Measurements from ENCODE around the gene LSS. TPM values are rescaled to one million over a fixed set of nuclear protein-coding genes. Genes with fewer than 3 reads are reported as not detected.

LSS gene
- total and polyA plus RNA-seq, 10 of the 15 experiments (the other 5 are each of a cell fraction or from before 2014, with no cell fraction given): 2.9 to 82.4 (median 27.5) TPM

GRCh38 chr21:46255166-46255565 is 26.6 kb upstream of the LSS start (continued):
- no peak for TF ChIP-seq E2F8 (IDR thresholded peaks at IDR 0.05; ENCODE audit: low read depth, partially characterized antibody)
- TF ChIP-seq BRCA1 (IDR thresholded peaks at IDR 0.05; ENCODE audit: low read depth, low read length): no peak
- TF ChIP-seq WRNIP1 (IDR thresholded peaks at IDR 0.05; ENCODE audit: borderline replicate concordance, low read depth, low read length): no peak

- POLR2A ChIA-PET: interaction anchor here (0.9 to 1.7 kb wide), 5 partner anchors 13 to 247 kb away, joined by 3 to 9 read pairs (median 4); no protein-coding TSS in a partner anchor
- TF ChIP-seq PKNOX1 (IDR thresholded peaks at IDR 0.05): no peak
- peak; percentile 67 for TF ChIP-seq RUNX3 (IDR thresholded peaks at IDR 0.05; ENCODE audit: low read length)
- TF ChIP-seq ZNF687 (IDR thresholded peaks at IDR 0.05): peak; percentile 16
- no peak for TF ChIP-seq ZNF592 (IDR thresholded peaks at IDR 0.05)
Observed at GRCh38 chr21:46254208-46254975, 25.8 kb upstream of the LSS start.

More at GRCh38 chr21:46254208-46254975, 25.8 kb upstream of the LSS start:
- Histone ChIP-seq H3K9me3 (replicated peaks; ENCODE audit: control insufficient read depth, insufficient read depth, low read length) (no peaks in the 10 kb centered on the region; the same call in 2 of the 3 replicates), H3K4me2 (ENCODE audit: control insufficient read depth, insufficient read depth) (no peak overlapping the region), H3K4me1 (ENCODE audit: control insufficient read depth, insufficient read depth, low read length) (peaks cover 15% of the 10 kb centered on the region), H2AFZ (ENCODE audit: control insufficient read depth, low read depth, low read length) (no peak overlapping the region), H3K36me3 (ENCODE audit: control insufficient read depth in 2 of 2, insufficient read depth in 2 of 2, low read length in 1 of 2) (peaks cover 38 to 53% of the 10 kb centered on the region in 2 experiments), H3K27ac (ENCODE audit: control insufficient read depth, insufficient read depth) (peak overlapping the region; percentile 55), H3K9ac (ENCODE audit: control insufficient read depth, insufficient read depth, low read length) (no peak overlapping the region), H3K27me3 (replicated peaks in 1 of 2; ENCODE audit: control insufficient read depth in 2 of 2, insufficient read depth in 2 of 2, low read length in 1 of 2) (no peaks in the 10 kb centered on the region), H3K79me2 (ENCODE audit: control insufficient read depth, insufficient read depth, low read length) (no peaks in the 10 kb centered on the region), H4K20me1 (ENCODE audit: control insufficient read depth, insufficient read depth) (no peaks in the 10 kb centered on the region), H3K4me3 (no peak overlapping the region)
- no TSS peak for BruUV-seq (replicated peaks)
- DNase-seq (ENCODE audit: low read depth, low spot score) (peak; percentile 48), ATAC-seq (peak; percentile 85), FAIRE-seq (no peak)
- 60% methylated on average over 12 of the region's 12 CpGs for WGBS (ENCODE audit: insufficient coverage, insufficient replicate concordance, low lambda C conversion rate, missing lambda C conversion rate)
- ChIA-PET CTCF (interaction anchor here (0.9 to 6.3 kb wide), 8 partner anchors 24 to 148 kb away, joined by 3 to 59 read pairs (median 6); partner anchors contain the start of genes LSS, MCM3AP and YBEY), SMC1A (ENCODE audit: uncharacterized antibody, unreplicated experiment) (interaction anchor here (0.6 to 1.9 kb wide), 7 partner anchors 8 to 71 kb away, joined by 3 to 15 read pairs (median 3); no protein-coding TSS in a partner anchor), RAD21 (ENCODE audit: unreplicated experiment) (interaction anchor here (0.9 to 3.5 kb wide), 7 partner anchors 20 to 111 kb away, joined by 3 to 19 read pairs (median 8); partner anchors contain the start of genes LSS, MCM3AP and YBEY)
- in situ Hi-C loops (cut with MboI): no loop called here
- intact Hi-C loops (cut with micrococcal nuclease; ENCODE audit: unreplicated experiment): loop anchor here (2.0 to 5.0 kb wide), 2 partner anchors 30 to 68 kb away; partner anchors contain the start of genes C21orf58, MCM3AP and PCNT

Measured in GM12878 (cell line).